LNCaP clone FGC (cell line): ENCODE measurements around the gene MCMBP.
"Not testable (repeated sequence)": the region's sequence is repeated elsewhere in the genome, so short reads cannot be mapped to it uniquely, and the experiment has no call there.

Experiments
- DNase-seq: peaks from one replicate; pipeline ENCODE4 v3.0.0-alpha.2; 2011; ENCODE audit warnings: low read depth
- H3K4me3 ChIP-seq: 2 replicates; pipeline ENCODE4 v1.5.1; 2011; ENCODE audit warnings: mild to moderate bottlenecking, low read depth, low read length, control low read depth
- TF ChIP-seq, protein P1 (sequence below): IDR thresholded peaks from 2 replicates; pipeline ENCODE4 v1.5.1; 2012; ENCODE audit warnings: mild to moderate bottlenecking; ENCODE audit not compliant: control insufficient read depth, insufficient read depth; ENCODE audit errors: extremely low read depth

MCMBP gene

DNA sequence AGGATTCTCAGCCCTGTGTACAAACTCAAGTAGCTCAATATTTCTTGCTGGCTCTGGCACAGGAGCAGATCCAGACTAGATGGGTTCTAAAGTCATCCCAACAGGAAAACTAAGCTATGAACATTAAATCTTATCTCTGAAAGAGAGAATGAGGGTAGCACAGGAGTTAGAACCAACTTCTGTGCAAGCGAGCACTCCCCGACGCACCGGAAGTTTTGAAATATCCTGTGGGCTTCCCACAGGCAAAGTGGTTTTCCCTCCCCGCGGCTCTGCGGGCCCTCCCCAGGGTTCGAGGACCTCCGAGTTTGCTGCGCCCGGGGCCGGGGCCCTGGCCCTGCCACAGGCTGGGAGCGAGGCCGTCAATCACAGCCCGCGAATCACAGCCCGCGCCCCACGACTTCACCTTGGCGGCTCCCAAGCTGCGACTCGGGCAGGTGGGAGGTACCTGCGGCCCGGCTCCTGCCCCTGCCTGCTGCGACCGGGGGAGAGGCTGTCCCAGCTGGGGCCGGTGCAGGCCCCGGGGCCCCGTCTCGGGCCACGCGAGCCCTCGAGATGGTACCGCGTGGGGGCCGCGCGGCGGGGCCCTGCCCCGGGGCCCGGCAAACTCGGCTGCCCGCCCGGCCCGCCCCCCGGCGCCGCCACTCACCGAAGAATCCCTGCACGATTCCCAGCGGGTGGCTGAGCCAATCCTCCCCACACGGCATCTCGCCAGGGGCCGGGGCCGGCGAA is 598 bp downstream of the MCMBP start:
- H3K4me3 ChIP-seq: peak overlapping the region; percentile 65
- DNase-seq: no peak
- TF ChIP-seq, protein P1, sequence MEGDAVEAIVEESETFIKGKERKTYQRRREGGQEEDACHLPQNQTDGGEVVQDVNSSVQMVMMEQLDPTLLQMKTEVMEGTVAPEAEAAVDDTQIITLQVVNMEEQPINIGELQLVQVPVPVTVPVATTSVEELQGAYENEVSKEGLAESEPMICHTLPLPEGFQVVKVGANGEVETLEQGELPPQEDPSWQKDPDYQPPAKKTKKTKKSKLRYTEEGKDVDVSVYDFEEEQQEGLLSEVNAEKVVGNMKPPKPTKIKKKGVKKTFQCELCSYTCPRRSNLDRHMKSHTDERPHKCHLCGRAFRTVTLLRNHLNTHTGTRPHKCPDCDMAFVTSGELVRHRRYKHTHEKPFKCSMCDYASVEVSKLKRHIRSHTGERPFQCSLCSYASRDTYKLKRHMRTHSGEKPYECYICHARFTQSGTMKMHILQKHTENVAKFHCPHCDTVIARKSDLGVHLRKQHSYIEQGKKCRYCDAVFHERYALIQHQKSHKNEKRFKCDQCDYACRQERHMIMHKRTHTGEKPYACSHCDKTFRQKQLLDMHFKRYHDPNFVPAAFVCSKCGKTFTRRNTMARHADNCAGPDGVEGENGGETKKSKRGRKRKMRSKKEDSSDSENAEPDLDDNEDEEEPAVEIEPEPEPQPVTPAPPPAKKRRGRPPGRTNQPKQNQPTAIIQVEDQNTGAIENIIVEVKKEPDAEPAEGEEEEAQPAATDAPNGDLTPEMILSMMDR: no peak

DNA sequence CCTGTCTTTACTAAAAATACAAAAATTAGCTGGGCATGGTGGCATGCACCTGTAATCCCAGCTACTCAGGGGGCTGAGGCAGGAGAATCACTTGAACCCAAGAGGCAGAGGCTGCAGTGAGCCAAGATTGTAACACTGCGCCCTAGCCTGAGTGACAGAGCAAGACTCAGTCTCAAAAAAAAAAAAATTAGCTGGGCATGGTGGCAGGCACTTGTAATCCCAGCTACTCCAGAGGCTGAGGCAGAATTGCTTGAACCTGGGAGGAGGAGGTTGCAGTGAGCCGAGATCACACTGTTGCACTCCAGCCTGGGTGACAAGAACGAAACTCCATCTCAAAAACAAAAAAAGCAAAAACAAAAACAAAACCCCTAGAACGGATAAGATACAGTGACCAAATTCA is 3.2 kb downstream of the MCMBP start:
- H3K4me3 ChIP-seq, DNase-seq: not testable (repeated sequence)

DNA sequence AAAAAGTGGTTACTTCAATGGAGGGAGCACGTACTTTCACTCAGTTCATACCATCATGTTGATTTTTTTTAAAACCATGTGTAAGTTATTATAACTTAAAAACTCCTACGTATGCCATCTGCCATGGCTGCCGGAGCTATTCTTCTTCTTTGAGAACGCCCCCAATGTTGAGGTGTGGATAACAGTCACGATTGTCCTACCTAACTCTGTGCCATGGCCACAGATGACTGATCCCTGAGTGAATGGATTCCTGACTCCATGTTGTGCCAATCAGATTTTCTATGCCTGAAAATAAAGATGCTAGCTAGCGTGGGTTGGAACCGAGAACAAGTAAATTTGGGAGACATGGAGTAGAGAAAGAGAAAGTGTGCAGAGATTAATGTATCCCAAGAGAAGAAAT is 5.3 kb downstream of the MCMBP start:
- TF ChIP-seq, protein P1: no peak
- no peak overlapping the region for H3K4me3 ChIP-seq
- DNase-seq: no peak

DNA sequence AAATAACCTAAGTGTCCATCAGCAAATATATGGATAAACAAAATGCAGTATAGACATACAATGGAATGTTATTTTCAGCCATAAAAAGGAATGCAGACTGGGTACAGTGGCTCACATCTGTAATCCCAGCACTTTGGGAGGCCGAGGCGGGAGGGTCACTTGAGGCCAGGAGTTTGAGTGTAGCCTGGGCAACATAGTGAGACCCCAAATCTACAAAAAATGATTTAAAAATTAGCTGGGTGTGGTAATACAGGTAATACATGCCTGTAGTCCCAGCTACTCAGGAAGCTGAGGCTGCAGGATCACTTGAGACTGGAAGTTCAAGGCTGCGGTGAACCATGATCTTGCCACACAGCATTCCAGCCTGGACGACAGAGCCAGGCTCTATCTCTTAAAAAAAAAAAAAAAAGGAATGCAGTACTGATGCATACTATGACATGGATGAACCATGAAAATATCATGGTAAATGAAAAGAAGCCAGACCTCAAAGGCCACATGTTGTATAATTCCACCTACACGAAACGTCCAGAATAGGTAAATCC is 6.9 kb downstream of the MCMBP start:
- TF ChIP-seq, protein P1: no peak
- H3K4me3 ChIP-seq: no peak overlapping the region
- no peak for DNase-seq

DNA sequence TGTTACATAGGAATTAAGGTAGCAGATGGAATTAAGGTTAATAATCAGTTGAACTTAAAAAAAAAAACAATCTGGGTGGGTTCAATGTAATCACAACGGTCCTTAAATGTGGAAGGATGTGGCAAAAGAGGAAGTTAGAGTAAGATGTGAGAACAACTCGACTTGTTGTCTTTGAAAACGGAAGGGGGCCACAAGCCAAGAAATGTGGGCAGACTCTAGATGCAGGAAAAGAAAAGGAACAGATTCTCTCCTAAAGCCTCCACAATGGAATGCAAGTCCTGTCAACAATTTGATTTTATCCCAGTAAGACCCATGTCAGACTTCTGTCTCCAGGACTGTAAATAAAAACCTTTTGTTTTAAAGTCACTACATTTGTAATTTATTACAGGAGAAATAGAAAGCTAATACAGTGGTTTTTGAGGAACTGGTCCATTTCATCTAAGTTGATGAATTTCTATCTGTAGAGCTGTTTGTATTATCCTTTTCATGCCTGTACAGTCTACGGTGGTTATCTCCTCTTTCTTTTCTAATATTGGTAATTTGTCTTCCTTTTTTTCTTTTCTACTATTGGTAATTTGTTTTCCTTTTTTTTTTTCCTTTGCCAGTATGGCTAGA is 8.6 kb downstream of the MCMBP start:
- H3K4me3 ChIP-seq: no peak overlapping the region
- DNase-seq: no peak
- TF ChIP-seq, protein P1: no peak

DNA sequence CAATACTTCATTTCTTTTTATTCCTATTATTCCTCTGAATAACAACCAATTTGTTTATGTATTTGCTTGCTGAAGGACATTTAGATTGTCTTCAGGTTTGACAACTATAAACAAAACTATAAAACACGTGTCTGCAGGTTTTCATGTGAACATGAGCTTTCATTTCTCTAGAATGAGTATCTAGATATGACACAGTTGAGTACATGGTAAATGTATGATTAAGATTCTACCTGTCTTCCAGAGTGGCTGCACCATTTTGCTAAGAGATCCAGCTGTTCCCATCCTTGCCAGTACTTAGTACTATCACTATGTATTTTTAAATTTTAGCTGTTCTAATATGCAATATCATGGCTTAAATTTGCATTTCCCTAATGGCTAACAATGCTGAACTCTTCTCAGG is 10.1 kb downstream of the MCMBP start:
- DNase-seq: no peak
- TF ChIP-seq, protein P1: no peak
- H3K4me3 ChIP-seq: no peak overlapping the region

DNA sequence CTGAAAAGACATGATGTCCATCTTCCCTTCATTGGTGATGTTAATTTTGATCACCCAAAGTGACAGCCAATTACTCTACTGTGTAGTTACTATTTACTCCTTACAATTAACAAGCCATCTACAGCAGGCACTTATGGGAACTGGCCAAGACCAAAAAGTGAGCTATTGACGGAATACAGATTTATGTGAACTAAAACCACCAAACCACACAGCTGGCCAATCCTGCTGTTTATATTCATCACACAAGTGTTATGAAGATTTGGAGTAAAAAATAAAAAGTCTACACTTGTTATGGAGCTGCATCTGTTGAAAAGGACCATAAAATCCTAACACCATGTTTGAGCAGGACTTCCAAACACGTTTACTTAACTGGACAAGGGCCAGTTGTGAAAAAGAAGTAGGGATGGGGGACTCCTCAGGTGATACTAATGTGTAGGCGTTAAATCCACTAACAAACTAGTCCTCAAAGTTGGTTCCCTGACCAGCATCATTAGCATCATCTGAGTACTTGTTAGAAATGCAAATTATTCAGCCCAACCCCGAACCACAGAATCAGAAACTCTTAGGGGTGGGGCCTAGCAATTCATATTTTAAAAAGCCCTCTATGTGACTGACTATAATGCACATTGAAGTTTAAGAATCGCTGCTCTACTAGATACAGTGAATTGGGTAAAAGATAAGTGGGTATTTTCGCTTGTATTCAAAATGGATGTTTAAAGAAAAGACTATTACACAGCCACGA is 11.6 kb downstream of the MCMBP start:
- H3K4me3 ChIP-seq: no peak overlapping the region
- no peak for DNase-seq
- TF ChIP-seq, protein P1: no peak
